PC-3 (cell line): ENCODE results near the gene SHISAL2B.

Experiments
- EZH2 ChIP-seq: fragments of 300-600 bp; sonication (generic); IDR thresholded peaks from one replicate; pipeline ENCODE4 v1.6.1; 2017; ENCODE audit warnings: antibody characterized with exemption, mild to moderate bottlenecking, low read length; ENCODE audit not compliant: unreplicated experiment
- TF ChIP-seq, protein P1 (sequence below): fragments of 300-600 bp; sonication (generic); conservative IDR thresholded peaks from 2 replicates; pipeline ENCODE4 v1.5.1; 2017; ENCODE audit warnings: antibody characterized with exemption, low read depth, mild to moderate bottlenecking, low read length

DNA sequence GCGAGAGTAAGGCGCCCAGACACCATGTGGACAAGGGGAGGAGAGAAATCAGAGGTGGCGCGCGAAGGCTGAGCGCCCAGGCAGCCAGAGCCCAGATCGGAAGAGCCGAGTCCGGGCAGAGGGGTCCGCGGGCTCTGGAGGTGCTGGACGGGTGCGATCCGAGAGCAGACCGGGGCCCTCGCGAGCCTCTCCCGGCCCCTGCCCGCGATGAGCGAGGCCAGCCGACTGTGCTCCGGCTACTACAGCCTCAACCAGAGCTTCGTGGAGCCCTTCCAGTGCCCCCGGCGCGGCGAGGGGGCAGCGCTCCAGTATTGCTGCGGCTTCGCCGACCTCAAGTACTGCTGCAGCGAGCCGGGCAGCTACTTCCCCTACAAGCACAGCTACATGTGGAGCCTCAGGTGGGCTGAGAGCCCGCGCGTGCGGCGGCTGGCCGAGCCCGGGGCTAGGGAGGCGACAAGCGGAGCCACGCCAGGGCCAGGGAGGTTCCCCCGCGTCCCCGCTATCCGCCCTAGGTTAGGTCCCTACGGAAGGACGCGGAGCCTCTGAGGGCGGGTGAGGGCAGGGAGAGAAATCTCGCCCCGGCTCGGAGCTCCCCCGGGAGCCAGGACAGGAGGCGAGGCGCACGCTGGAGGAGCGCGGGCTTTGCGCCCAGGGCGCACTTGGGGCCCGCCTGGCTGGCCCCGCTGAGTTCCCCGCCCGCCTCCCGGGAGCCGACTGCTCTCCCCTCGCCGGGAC lies at the start of gene SHISAL2B:
- TF ChIP-seq, protein P1, sequence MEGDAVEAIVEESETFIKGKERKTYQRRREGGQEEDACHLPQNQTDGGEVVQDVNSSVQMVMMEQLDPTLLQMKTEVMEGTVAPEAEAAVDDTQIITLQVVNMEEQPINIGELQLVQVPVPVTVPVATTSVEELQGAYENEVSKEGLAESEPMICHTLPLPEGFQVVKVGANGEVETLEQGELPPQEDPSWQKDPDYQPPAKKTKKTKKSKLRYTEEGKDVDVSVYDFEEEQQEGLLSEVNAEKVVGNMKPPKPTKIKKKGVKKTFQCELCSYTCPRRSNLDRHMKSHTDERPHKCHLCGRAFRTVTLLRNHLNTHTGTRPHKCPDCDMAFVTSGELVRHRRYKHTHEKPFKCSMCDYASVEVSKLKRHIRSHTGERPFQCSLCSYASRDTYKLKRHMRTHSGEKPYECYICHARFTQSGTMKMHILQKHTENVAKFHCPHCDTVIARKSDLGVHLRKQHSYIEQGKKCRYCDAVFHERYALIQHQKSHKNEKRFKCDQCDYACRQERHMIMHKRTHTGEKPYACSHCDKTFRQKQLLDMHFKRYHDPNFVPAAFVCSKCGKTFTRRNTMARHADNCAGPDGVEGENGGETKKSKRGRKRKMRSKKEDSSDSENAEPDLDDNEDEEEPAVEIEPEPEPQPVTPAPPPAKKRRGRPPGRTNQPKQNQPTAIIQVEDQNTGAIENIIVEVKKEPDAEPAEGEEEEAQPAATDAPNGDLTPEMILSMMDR: no peak
- no peak for TF ChIP-seq EZH2
